Measurements from ENCODE around the gene ZNF19. TPM values are rescaled to one million over a fixed set of nuclear protein-coding genes. Genes with fewer than 3 reads are reported as not detected.
A peak's percentile ranks its signal among the peaks of the same experiment; 100 is the strongest.

ZNF19 gene
- total RNA-seq: 1 to 10 TPM; 2.1 to 3.2 TPM

DNA sequence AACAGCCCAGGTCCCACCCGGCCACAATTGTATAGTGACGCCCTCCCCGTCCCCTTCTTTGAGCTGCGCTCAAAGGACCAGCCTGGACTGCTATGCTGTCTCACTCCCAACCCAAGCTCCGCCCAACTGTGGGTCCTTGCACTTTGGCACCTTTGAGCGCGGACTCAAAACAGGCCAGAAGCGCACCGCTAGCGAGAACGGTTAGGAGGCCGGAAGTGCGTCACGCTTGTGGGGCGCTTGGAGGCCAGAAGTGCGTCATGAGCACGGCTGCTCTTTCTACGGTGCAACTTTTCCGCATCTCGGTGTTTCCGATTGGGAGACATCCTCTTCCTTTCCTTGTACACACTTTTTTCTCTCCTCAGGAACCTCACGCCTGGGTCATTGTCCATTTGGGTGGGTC lies at the start of gene ZNF19:
ZNF19 (minus strand) TSS at position 203 of the 400 bp plus-strand sequence. CDS start 7,210 bp downstream, outside the sequence.
- Mint-ChIP-seq H3K4me3 (no peak within 1 kb of the TSS), H3K27ac (no peak within 1 kb of the TSS), H3K9me3 (no peaks in the 10 kb centered on the region), H3K36me3 (ENCODE audit: low read depth) (no peaks in the 10 kb centered on the region), H3K4me1 (peaks cover 8% of the 10 kb centered on the region), H3K27me3 (no peaks in the 10 kb centered on the region)
- ChIA-PET POLR2A (no interaction called here), CTCF (interaction anchor here (1.7 kb wide), 1 partner anchor 31 kb away, joined by 4 read pairs; no protein-coding TSS in a partner anchor)
- DNase-seq: no peak

DNA sequence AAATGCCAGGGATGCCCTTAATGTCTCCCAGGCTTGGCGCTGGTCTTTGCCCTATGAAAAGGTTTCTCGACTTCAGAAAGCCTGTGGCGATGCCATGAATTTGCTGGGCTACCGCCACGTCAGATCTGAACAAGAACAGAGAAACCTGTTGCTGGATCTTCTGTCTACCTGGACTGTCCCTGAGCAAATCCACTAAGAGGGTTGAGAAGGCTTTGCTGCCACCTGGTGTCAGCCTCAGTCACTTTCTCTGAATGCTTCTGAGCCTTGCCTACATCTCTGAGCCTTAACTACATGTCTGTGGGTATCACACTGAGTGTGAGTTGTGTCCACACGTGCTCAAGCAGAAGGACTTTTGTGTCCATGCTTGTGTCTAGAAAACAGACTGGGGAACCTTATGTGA lies 48.5 kb upstream of the ZNF19 start:
- Mint-ChIP-seq H3K36me3 (ENCODE audit: low read depth) (no peaks in the 10 kb centered on the region), H3K4me1 (no peaks in the 10 kb centered on the region), H3K27ac (no peak overlapping the region), H3K9me3 (no peaks in the 10 kb centered on the region), H3K4me3 (no peak overlapping the region), H3K27me3 (peaks cover 8% of the 10 kb centered on the region)
- peak; percentile 56 for DNase-seq
- ChIA-PET CTCF (interaction anchor here (1.0 to 1.7 kb wide), 2 partner anchors 28 to 125 kb away, joined by 3 to 6 read pairs; no protein-coding TSS in a partner anchor), POLR2A (no interaction called here)

DNA sequence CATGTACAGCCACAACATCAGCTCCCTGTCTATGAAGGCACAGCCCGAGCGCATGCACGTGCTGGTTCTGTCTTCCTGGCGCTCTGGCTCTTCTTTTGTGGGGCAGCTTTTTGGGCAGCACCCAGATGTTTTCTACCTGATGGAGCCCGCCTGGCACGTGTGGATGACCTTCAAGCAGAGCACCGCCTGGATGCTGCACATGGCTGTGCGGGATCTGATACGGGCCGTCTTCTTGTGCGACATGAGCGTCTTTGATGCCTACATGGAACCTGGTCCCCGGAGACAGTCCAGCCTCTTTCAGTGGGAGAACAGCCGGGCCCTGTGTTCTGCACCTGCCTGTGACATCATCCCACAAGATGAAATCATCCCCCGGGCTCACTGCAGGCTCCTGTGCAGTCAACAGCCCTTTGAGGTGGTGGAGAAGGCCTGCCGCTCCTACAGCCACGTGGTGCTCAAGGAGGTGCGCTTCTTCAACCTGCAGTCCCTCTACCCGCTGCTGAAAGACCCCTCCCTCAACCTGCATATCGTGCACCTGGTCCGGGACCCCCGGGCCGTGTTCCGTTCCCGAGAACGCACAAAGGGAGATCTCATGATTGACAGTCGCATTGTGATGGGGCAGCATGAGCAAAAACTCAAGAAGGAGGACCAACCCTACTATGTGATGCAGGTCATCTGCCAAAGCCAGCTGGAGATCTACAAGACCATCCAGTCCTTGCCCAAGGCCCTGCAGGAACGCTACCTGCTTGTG lies 47.8 kb upstream of the ZNF19 start:
- ChIA-PET POLR2A (no interaction called here), CTCF (no interaction called here)
- no peak for DNase-seq
- no peaks in the 10 kb centered on the region for H3K4me1 Mint-ChIP-seq
- H3K9me3 Mint-ChIP-seq: no peaks in the 10 kb centered on the region
- no peak overlapping the region for H3K27ac Mint-ChIP-seq
- no peak overlapping the region for H3K4me3 Mint-ChIP-seq
- H3K36me3 Mint-ChIP-seq (ENCODE audit: low read depth): no peaks in the 10 kb centered on the region
- peaks cover 8% of the 10 kb centered on the region for H3K27me3 Mint-ChIP-seq

DNA sequence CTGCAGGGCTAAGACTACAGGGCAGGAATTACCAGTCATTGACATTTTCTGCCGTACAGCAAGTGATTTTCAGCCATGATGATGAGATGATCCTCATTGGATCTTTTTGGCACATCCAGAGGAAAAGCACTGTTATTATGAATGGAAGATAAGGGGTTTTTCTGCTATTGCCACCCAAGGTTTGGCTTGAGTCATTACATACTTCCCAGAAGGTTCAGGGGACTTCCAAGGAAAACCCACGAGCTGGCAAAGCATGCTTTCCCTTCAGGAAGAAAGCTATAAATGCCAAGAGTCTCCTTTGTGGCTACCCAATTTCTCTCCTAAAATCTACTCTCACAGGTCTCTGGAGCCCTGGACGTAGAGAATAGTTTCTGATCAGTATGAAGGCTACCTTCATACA lies 43.2 kb upstream of the ZNF19 start:
- Mint-ChIP-seq H3K27ac (no peak overlapping the region), H3K9me3 (no peaks in the 10 kb centered on the region), H3K36me3 (ENCODE audit: low read depth) (no peaks in the 10 kb centered on the region), H3K4me1 (no peaks in the 10 kb centered on the region), H3K27me3 (no peaks in the 10 kb centered on the region), H3K4me3 (no peak overlapping the region)
- DNase-seq: no peak
- POLR2A ChIA-PET: no interaction called here
- CTCF ChIA-PET: interaction anchor here (1.5 kb wide), 1 partner anchor 119 kb away, joined by 4 read pairs; no protein-coding TSS in a partner anchor

DNA sequence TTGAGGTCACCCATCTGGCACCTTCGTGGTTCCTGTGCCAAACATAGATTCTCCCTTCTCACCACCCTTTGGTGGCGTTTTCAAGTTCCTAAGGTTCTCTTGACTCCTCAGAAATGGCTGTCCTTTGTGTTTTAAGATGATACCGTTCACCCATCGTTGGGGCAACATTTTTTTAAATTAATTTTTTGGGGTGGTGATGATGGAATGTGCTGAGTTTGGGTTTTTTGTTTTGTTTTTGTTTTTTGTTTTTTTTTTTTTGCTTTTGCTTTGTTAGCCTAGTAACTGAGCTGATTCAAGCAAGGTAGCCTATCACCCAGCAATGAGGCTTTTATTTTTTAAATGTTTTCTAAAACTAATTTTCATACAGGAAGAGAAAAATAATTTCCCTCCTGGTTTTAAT lies 39.7 kb upstream of the ZNF19 start:
- H3K4me1 Mint-ChIP-seq: no peaks in the 10 kb centered on the region
- H3K27me3 Mint-ChIP-seq: peaks cover 16% of the 10 kb centered on the region
- H3K4me3 Mint-ChIP-seq: no peak overlapping the region
- ChIA-PET POLR2A (no interaction called here), CTCF (interaction anchor here (1.1 kb wide), 1 partner anchor 41 kb away, joined by 3 read pairs; no protein-coding TSS in a partner anchor)
- H3K36me3 Mint-ChIP-seq (ENCODE audit: low read depth): no peaks in the 10 kb centered on the region
- no peaks in the 10 kb centered on the region for H3K9me3 Mint-ChIP-seq
- no peak for DNase-seq
- no peak overlapping the region for H3K27ac Mint-ChIP-seq

DNA sequence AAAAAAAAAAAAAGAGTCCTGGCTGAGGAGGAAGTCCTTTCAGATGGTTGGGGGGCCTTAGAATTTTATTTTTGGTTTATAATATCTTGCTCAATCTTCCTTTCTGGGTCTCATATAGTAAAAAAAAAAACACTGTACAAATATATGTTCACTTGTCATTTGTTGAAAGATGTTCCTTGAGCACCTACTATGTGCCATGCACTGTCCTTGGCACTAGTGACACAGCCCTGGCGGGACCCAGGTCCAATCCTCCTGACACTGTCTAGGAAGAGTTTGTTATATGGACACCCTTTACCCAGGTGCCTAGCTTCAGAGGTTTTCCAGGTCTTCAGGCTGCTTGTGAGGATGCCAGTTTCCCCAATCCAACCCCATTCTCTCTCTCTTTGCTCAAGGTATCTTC lies 39.1 kb upstream of the ZNF19 start:
- Mint-ChIP-seq H3K4me3 (no peak overlapping the region), H3K36me3 (ENCODE audit: low read depth) (no peaks in the 10 kb centered on the region), H3K9me3 (no peaks in the 10 kb centered on the region), H3K4me1 (no peaks in the 10 kb centered on the region), H3K27me3 (peaks cover 16% of the 10 kb centered on the region), H3K27ac (no peak overlapping the region)
- ChIA-PET CTCF (no interaction called here), POLR2A (no interaction called here)
- no peak for DNase-seq

DNA sequence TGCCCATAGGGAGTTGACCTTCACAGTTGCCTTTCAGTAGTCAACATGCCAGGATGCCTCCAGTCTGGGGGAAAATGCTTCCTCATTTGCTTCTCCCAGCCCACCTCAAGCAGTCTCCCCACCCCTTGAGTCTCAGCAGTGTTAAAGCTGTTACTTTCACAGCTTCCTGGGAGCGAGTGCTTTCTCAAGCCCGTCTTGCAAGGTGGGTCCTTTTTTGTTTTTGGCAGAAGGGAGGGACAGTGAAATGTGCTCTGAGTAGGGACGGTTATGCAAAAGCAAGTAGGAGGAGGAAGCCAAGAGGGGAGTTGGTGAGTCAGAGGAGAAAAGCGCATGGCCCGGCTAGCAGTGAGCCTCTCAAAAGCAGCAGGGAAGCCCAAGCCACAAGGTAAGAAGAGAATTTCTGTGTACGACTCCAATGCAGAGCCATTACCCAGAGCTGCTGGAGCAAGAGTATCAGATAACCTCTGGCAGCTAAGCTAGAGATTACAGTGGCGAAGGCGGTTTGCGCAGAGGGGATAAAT lies 37.0 kb upstream of the ZNF19 start, which contains the start of gene CHST4:
CHST4 (plus strand) TSS at position 316 of the 521 bp plus-strand sequence. CDS start 10,252 bp downstream, outside the sequence.
- H3K27ac Mint-ChIP-seq: no peak within 1 kb of the TSS
- no peak within 1 kb of the TSS for H3K4me3 Mint-ChIP-seq
- POLR2A ChIA-PET: no interaction called here
- H3K36me3 Mint-ChIP-seq (ENCODE audit: low read depth): no peaks in the 10 kb centered on the region
- no peaks in the 10 kb centered on the region for H3K4me1 Mint-ChIP-seq
- peaks cover 20% of the 10 kb centered on the region for H3K27me3 Mint-ChIP-seq
- DNase-seq: no peak
- no peaks in the 10 kb centered on the region for H3K9me3 Mint-ChIP-seq
- CTCF ChIA-PET: interaction anchor here (0.7 to 1.3 kb wide), 2 partner anchors 23 to 113 kb away, joined by 3 read pairs; no protein-coding TSS in a partner anchor

DNA sequence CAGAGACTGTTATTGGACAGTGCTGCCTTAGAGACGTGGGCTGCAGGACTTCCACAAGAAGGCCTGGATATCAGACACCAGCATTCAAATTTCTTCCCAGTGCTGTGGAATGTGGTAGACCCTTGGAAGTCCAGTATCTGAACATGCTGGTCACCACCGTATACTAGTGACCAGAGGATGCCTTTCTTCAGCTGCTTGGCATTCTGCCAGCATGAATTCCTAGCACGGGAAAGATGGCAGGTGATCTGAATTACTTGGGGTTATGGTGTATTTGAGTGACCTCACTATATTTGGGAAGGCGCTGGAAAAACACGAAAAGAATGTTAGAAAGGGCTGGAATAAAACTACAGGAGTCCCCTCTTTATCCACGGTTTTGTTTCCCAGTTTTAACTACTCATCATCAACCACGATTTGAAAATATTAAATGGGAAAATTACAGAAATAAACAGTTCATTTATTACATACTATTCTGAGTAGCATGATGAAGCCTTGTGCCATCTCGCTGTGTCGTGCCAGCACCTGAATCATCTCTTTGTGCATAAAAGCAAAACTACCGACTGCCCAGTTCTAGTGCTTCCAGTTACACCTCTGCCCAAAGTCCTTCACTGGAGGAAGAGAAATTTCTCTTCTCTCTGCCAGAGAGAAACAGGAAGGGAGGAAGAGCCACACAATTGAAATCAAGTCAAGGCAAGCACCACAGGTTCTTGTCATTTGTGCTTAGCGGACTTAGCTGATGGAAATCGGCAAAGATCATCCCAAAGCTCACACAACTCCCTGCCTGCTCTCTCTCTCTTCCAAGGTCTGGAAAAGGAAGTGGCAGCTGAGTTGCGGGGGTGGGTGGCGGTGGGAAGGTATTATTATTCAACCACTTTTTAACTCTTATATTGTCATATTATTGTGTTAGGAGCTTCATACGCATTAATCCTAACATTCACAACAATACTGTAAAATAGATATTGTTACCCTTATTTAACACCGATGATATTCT lies 35.7 kb upstream of the ZNF19 start:
- no peaks in the 10 kb centered on the region for H3K4me1 Mint-ChIP-seq
- ChIA-PET CTCF (no interaction called here), POLR2A (no interaction called here)
- no peak for DNase-seq
- no peak overlapping the region for H3K27ac Mint-ChIP-seq
- no peak overlapping the region for H3K4me3 Mint-ChIP-seq
- no peaks in the 10 kb centered on the region for H3K9me3 Mint-ChIP-seq
- H3K27me3 Mint-ChIP-seq: peaks cover 20% of the 10 kb centered on the region
- H3K36me3 Mint-ChIP-seq (ENCODE audit: low read depth): no peaks in the 10 kb centered on the region

DNA sequence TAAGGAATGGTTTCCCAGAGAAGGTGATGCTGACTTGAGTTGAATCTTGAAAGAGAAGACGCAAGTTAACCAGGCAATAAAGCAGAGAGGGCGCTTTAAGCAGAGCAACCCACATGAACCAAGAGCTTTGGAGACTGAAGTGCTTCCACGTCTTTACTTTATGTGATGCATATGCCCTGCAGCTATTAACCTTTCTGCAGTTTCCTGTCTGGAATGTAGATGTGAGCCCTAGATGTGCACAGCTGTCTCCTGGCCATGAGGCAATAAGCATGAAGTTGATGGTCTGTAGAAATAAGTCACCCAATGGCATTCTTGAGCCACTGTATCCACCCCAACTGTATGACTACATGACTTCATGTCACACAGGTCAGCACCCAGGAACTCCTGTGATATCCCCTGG lies 31.4 kb upstream of the ZNF19 start:
- Mint-ChIP-seq H3K27me3 (peaks cover 12% of the 10 kb centered on the region), H3K9me3 (no peaks in the 10 kb centered on the region), H3K4me1 (no peaks in the 10 kb centered on the region), H3K27ac (no peak overlapping the region), H3K36me3 (ENCODE audit: low read depth) (no peaks in the 10 kb centered on the region), H3K4me3 (no peak overlapping the region)
- CTCF ChIA-PET: interaction anchor here (0.6 to 1.5 kb wide), 2 partner anchors 10 to 90 kb away, joined by 3 to 5 read pairs; no protein-coding TSS in a partner anchor
- DNase-seq: no peak
- POLR2A ChIA-PET: no interaction called here

DNA sequence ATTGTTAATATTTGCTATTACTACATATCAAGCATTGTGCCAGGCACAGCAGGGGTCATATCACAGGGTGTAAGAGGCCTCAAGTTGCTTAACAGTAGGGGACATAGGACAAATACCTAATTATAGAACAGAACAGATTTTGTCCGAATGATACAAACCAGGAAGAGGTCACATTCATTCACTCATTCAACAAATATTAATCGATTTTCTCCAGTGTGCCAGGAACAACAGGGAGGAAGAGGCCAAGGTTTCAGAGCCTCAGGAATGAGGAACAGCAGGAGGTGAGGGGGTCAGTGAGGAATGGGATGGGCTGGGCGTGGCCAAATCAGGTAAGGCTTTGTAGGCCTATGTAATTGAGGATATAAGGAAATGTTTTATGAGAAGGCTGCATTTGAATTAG lies 25.9 kb upstream of the ZNF19 start:
- DNase-seq: no peak
- H3K9me3 Mint-ChIP-seq: no peaks in the 10 kb centered on the region
- H3K27ac Mint-ChIP-seq: no peak overlapping the region
- ChIA-PET CTCF (no interaction called here), POLR2A (no interaction called here)
- no peaks in the 10 kb centered on the region for H3K36me3 Mint-ChIP-seq (ENCODE audit: low read depth)
- H3K4me3 Mint-ChIP-seq: no peak overlapping the region
- H3K27me3 Mint-ChIP-seq: no peaks in the 10 kb centered on the region
- no peaks in the 10 kb centered on the region for H3K4me1 Mint-ChIP-seq

DNA sequence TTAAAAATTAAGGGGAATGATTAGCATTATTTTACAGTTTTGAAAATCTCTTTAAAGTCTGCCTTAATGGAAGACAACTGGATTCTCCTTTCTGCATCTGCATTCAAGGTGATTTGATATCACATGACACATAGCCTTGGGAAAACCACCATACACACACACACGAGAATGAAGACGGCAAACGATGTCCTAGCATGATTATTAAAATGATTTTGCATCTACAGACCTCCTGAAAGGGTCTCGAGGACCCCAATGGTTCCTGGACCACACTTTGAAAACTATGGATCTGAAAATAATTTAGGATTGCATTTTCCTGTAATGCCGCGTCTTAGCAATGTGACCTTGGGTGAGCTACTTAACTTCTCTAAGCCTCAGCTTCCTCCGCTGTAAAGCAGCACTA lies 25.4 kb upstream of the ZNF19 start:
- ChIA-PET CTCF (no interaction called here), POLR2A (no interaction called here)
- DNase-seq: no peak
- no peak overlapping the region for H3K4me3 Mint-ChIP-seq
- no peaks in the 10 kb centered on the region for H3K4me1 Mint-ChIP-seq
- peaks cover 2% of the 10 kb centered on the region for H3K27me3 Mint-ChIP-seq
- H3K9me3 Mint-ChIP-seq: no peaks in the 10 kb centered on the region
- H3K27ac Mint-ChIP-seq: no peak overlapping the region
- no peaks in the 10 kb centered on the region for H3K36me3 Mint-ChIP-seq (ENCODE audit: low read depth)

DNA sequence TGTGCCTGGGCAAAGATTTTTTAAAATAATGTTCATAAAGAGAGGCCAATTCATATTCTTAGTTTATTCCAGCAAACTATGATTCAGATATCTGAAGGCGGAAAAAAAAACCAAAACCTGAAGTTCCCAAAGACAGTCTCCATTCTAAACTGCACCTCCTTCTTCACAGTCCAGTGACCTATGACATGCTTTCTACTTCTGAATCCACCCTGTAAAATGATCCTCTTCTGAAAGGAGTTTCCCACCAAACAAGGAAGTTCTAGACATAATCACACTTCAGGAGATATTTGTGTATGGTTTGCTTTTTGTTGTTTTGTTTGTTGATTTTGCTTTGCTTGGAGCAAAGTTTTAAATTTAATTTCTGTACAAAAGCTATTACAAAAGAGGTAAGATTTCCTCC lies 24.2 kb upstream of the ZNF19 start:
- DNase-seq: no peak
- Mint-ChIP-seq H3K4me3 (no peak overlapping the region), H3K27me3 (peaks cover 8% of the 10 kb centered on the region), H3K9me3 (no peaks in the 10 kb centered on the region), H3K36me3 (ENCODE audit: low read depth) (no peaks in the 10 kb centered on the region), H3K27ac (no peak overlapping the region), H3K4me1 (no peaks in the 10 kb centered on the region)
- ChIA-PET POLR2A (no interaction called here), CTCF (no interaction called here)

DNA sequence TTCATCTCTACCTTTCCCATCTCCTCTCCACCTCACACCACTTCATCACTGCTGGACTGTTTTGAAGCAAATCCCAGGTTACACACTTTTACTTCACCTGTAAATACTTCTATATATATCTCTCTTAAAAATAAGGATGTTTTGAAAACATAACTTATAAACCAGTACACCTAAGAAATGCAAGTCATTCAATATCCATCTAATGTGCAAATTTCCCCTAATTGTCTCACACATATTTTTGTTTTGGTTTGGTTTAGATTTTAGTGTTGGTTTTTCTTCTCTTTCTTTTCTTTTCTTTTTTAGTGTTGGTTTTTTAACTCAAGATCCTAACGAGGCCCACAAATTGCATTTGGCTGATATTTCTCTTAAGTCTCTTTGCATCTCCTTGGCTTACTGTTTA lies 17.9 kb upstream of the ZNF19 start:
- Mint-ChIP-seq H3K9me3 (no peaks in the 10 kb centered on the region), H3K4me3 (no peak overlapping the region), H3K36me3 (ENCODE audit: low read depth) (no peaks in the 10 kb centered on the region), H3K27ac (no peak overlapping the region), H3K27me3 (peaks cover 15% of the 10 kb centered on the region), H3K4me1 (no peaks in the 10 kb centered on the region)
- no peak for DNase-seq
- ChIA-PET CTCF (no interaction called here), POLR2A (no interaction called here)

Data from activated CD4-positive, alpha-beta T cell treated with anti-CD3 and anti-CD28 coated beads, Interleukin-2, amount 10 ng/mL, durations not matched to agents 7 days and 5 days (primary cell).